Caco-2 (cell line): ENCODE measurements around the gene ZNF500. TPM values are rescaled to one million over a fixed set of nuclear protein-coding genes. Genes with fewer than 3 reads are reported as not detected.

Experiments
- BruUV-seq: library from RNA; stranded (reverse); fragments of 400-500 nt; replicated peaks from 2 replicates; lab custom pipeline; 2021; lab: Mats Ljungman, UMichigan
- CTCF ChIA-PET: fragments of 300-600 bp; sonication (Branson Sonifier 250); formaldehyde crosslinking; loops from one replicate; lab custom pipeline; 2022; ENCODE audit warnings: antibody characterized with exemption; lab: Charles Lee
- POLR2A ChIA-PET: fragments of 300-600 bp; sonication (Branson Sonifier 250); formaldehyde crosslinking; loops from one replicate; lab custom pipeline; 2022; ENCODE audit warnings: antibody characterized with exemption; lab: Charles Lee
- DNase-seq, 2 experiments: peaks; one replicate each; pipeline versions ENCODE4 v3.0.0 to v3.0.0-alpha.2; 2020 to 2022
- H3K27me3 ChIP-seq: replicated peaks from 2 replicates; pipeline ENCODE4 v1.6.0; 2011; ENCODE audit warnings: low read length; ENCODE audit not compliant: control insufficient read depth, insufficient read depth
- H3K36me3 ChIP-seq: 2 replicates; pipeline ENCODE4 v1.5.1; 2011; ENCODE audit warnings: low read length; ENCODE audit not compliant: control insufficient read depth, insufficient read depth
- H3K4me1 ChIP-seq: fragments of 250-450 bp; sonication (Bioruptor Pico); 2 replicates; pipeline ENCODE4 v1.5.1; 2020; ENCODE audit warnings: mild to moderate bottlenecking
- H3K4me3 ChIP-seq: 2 replicates; pipeline ENCODE4 v1.5.1; 2011; ENCODE audit warnings: low read depth, mild to moderate bottlenecking, control low read depth, low read length
- H3K9me3 ChIP-seq: fragments of 250-450 bp; sonication (Bioruptor Pico); 2 replicates; pipeline ENCODE4 v1.5.1; 2020; ENCODE audit warnings: mild to moderate bottlenecking, moderate library complexity
- H3K27ac Mint-ChIP-seq: one replicate; pipeline ENCODE4 v1.8.0; 2022; ENCODE audit warnings: mixed read lengths; ENCODE audit not compliant: unreplicated experiment
- H3K27me3 Mint-ChIP-seq: one replicate; pipeline ENCODE4 v1.8.0; 2022; ENCODE audit warnings: mixed read lengths; ENCODE audit not compliant: insufficient read depth, unreplicated experiment
- H3K36me3 Mint-ChIP-seq: one replicate; pipeline ENCODE4 v1.8.0; 2022; ENCODE audit warnings: mild to moderate bottlenecking, mixed read lengths; ENCODE audit not compliant: insufficient read depth, unreplicated experiment
- H3K4me1 Mint-ChIP-seq: one replicate; pipeline ENCODE4 v1.8.0; 2022; ENCODE audit warnings: low read depth, mixed read lengths; ENCODE audit not compliant: unreplicated experiment
- H3K4me3 Mint-ChIP-seq: one replicate; pipeline ENCODE4 v1.8.0; 2022; ENCODE audit warnings: mild to moderate bottlenecking, moderate library complexity, mixed read lengths; ENCODE audit not compliant: unreplicated experiment
- H3K9me3 Mint-ChIP-seq: one replicate; pipeline ENCODE4 v1.8.0; 2022; ENCODE audit warnings: mixed read lengths; ENCODE audit not compliant: unreplicated experiment
- CTCF ChIP-seq, 2 experiments: fragments of 200-600 bp in 1 of 2; IDR thresholded peaks; 1 replicate in 1 of 2; 2 replicates in 1 of 2; pipeline versions ENCODE4 v1.5.1 to v1.8.0; 2011 to 2022; ENCODE audit warnings: antibody characterized with exemption in 1 of 2, control low read depth in 1 of 2, inconsistent platforms in 1 of 2, low read depth in 1 of 2, low read length in 1 of 2, mild to moderate bottlenecking in 1 of 2, moderate library complexity in 1 of 2; ENCODE audit not compliant: insufficient read depth in 1 of 2, severe bottlenecking in 1 of 2, unreplicated experiment in 1 of 2
- intact Hi-C: fragments of 100-400 bp; cut with micrococcal nuclease; formaldehyde crosslinking; loops from one replicate; pipeline ENCODE4 v1.10.0; 2022; ENCODE audit not compliant: unreplicated experiment
- total RNA-seq: library from RNA; stranded (reverse); gene quantifications from 2 replicates; pipeline ENCODE4 v1.2.3, GENCODE V29; 2022

ZNF500 gene
- total RNA-seq, 1 experiment from 2014 or later, result 12.9 TPM

- Mint-ChIP-seq H3K4me3 (no peak overlapping the region), H3K4me1 (no peaks in the 10 kb centered on the region), H3K36me3 (peaks cover 59% of the 10 kb centered on the region), H3K9me3 (no peaks in the 10 kb centered on the region), H3K27me3 (no peaks in the 10 kb centered on the region), H3K27ac (no peak overlapping the region)
- peaks cover 6% of the 10 kb centered on the region for H3K36me3 ChIP-seq
- 0 out of 2 replicates have a peak, but pooled peaks cover 9% of the 10 kb centered on the region for H3K9me3 ChIP-seq
- no peaks in the 10 kb centered on the region for H3K4me1 ChIP-seq
- no TSS peak for BruUV-seq
- no peak for DNase-seq
- ChIA-PET CTCF (no interaction called here), POLR2A (no interaction called here)
- intact Hi-C loops, result no loop called here
- H3K4me3 ChIP-seq, result no peak overlapping the region
- TF ChIP-seq CTCF (IDR thresholded peaks at IDR 0.05; ENCODE audit: insufficient read depth in 1 of 2, low read depth in 1 of 2, low read length in 1 of 2, severe bottlenecking in 1 of 2, unreplicated experiment in 1 of 2), result no peak
- no peaks in the 10 kb centered on the region for H3K27me3 ChIP-seq
Measured at GRCh38 chr16:4754865-4755264, 12.1 kb downstream of the ZNF500 start.

- DNase-seq, result no peak
- peaks cover 51% of the 10 kb centered on the region for H3K36me3 Mint-ChIP-seq
- no peaks in the 10 kb centered on the region for H3K9me3 Mint-ChIP-seq
- no peaks in the 10 kb centered on the region for H3K27me3 Mint-ChIP-seq
- H3K4me1 ChIP-seq, result no peaks in the 10 kb centered on the region
- intact Hi-C loops, result no loop called here
- H3K4me3 ChIP-seq, result no peak overlapping the region
- POLR2A ChIA-PET, result no interaction called here
- peaks cover 6% of the 10 kb centered on the region for H3K36me3 ChIP-seq
- H3K4me3 Mint-ChIP-seq, result no peak overlapping the region
- TF ChIP-seq CTCF (IDR thresholded peaks at IDR 0.05; ENCODE audit: insufficient read depth in 1 of 2, low read depth in 1 of 2, low read length in 1 of 2, severe bottlenecking in 1 of 2, unreplicated experiment in 1 of 2), result no peak
- H3K9me3 ChIP-seq, result 0 out of 2 replicates have a peak, but pooled peaks cover 9% of the 10 kb centered on the region
- CTCF ChIA-PET, result no interaction called here
- H3K27me3 ChIP-seq, result no peaks in the 10 kb centered on the region
- H3K27ac Mint-ChIP-seq, result no peak overlapping the region
- no TSS peak for BruUV-seq
- no peaks in the 10 kb centered on the region for H3K4me1 Mint-ChIP-seq
Measured at GRCh38 chr16:4753227-4753626, 13.7 kb downstream of the ZNF500 start.

- BruUV-seq, result no TSS peak
- no peaks in the 10 kb centered on the region for H3K9me3 Mint-ChIP-seq
- Histone ChIP-seq H3K9me3 (0 out of 2 replicates have a peak, but pooled peaks cover 9% of the 10 kb centered on the region), H3K36me3 (peaks cover 6% of the 10 kb centered on the region), H3K27me3 (no peaks in the 10 kb centered on the region), H3K4me3 (no peak overlapping the region), H3K4me1 (no peaks in the 10 kb centered on the region)
- no peak overlapping the region for H3K27ac Mint-ChIP-seq
- CTCF ChIA-PET, result no interaction called here
- no peak for DNase-seq
- POLR2A ChIA-PET, result no interaction called here
- H3K27me3 Mint-ChIP-seq, result no peaks in the 10 kb centered on the region
- peaks cover 44% of the 10 kb centered on the region for H3K36me3 Mint-ChIP-seq
- no peak for TF ChIP-seq CTCF (IDR thresholded peaks at IDR 0.05; ENCODE audit: insufficient read depth in 1 of 2, low read depth in 1 of 2, low read length in 1 of 2, severe bottlenecking in 1 of 2, unreplicated experiment in 1 of 2)
- intact Hi-C loops, result no loop called here
- no peak overlapping the region for H3K4me3 Mint-ChIP-seq
- no peaks in the 10 kb centered on the region for H3K4me1 Mint-ChIP-seq
Measured at GRCh38 chr16:4752351-4753100, 14.4 kb downstream of the ZNF500 start.
